Lower leg skin (tissue), 3 donors: Measurements from ENCODE around the gene SYVN1.

ENCODE experiments used
- POLR2A ChIP-seq, 2 donors: fragments of 450-650 bp; IDR thresholded peaks; one replicate each; pipeline ENCODE4 v1.6.1; 2016 to 2017; ENCODE audit warnings: antibody characterized with exemption in 2 of 2, mild to moderate bottlenecking in 1 of 2, moderate library complexity in 1 of 2
- TF ChIP-seq, protein P1 (sequence below), 3 donors: fragments of 450-650 bp; IDR thresholded peaks; one replicate each; pipeline ENCODE4 v1.5.1; 2016; ENCODE audit warnings: antibody characterized with exemption in 3 of 3, mild to moderate bottlenecking in 3 of 3, moderate library complexity in 2 of 3

GRCh38 chr11:65114538-65115171, 19.7 kb downstream of the SYVN1 start:
- TF ChIP-seq, protein P1, sequence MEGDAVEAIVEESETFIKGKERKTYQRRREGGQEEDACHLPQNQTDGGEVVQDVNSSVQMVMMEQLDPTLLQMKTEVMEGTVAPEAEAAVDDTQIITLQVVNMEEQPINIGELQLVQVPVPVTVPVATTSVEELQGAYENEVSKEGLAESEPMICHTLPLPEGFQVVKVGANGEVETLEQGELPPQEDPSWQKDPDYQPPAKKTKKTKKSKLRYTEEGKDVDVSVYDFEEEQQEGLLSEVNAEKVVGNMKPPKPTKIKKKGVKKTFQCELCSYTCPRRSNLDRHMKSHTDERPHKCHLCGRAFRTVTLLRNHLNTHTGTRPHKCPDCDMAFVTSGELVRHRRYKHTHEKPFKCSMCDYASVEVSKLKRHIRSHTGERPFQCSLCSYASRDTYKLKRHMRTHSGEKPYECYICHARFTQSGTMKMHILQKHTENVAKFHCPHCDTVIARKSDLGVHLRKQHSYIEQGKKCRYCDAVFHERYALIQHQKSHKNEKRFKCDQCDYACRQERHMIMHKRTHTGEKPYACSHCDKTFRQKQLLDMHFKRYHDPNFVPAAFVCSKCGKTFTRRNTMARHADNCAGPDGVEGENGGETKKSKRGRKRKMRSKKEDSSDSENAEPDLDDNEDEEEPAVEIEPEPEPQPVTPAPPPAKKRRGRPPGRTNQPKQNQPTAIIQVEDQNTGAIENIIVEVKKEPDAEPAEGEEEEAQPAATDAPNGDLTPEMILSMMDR (IDR thresholded peaks at IDR 0.05), result no peak
- no peak for TF ChIP-seq POLR2A (IDR thresholded peaks at IDR 0.05)
